Measurements from ENCODE around the gene ZBTB40.

DNA sequence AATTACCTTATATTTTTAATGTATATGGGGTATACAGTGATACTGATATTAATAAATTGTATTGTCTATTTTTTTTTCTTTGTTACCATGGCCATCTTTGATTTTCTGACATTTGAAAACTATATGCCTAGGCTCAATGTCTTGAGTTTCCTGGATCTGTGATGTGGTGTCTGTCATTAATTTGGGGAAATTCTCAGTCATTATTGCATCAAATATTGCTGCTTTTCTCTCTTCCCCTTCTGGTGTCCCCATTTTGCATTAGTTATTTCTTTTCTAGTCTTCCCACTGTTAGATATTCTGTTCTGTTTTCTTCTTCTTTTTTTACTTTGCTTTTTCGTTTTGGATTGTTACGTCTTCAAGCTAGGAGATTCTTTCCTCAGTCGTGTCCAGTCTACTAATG, 33.8 kb downstream of the ZBTB40 start:
- TF ChIP-seq, protein P1, sequence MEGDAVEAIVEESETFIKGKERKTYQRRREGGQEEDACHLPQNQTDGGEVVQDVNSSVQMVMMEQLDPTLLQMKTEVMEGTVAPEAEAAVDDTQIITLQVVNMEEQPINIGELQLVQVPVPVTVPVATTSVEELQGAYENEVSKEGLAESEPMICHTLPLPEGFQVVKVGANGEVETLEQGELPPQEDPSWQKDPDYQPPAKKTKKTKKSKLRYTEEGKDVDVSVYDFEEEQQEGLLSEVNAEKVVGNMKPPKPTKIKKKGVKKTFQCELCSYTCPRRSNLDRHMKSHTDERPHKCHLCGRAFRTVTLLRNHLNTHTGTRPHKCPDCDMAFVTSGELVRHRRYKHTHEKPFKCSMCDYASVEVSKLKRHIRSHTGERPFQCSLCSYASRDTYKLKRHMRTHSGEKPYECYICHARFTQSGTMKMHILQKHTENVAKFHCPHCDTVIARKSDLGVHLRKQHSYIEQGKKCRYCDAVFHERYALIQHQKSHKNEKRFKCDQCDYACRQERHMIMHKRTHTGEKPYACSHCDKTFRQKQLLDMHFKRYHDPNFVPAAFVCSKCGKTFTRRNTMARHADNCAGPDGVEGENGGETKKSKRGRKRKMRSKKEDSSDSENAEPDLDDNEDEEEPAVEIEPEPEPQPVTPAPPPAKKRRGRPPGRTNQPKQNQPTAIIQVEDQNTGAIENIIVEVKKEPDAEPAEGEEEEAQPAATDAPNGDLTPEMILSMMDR (IDR thresholded peaks at IDR 0.05) = no peak
- TF ChIP-seq POLR2A (IDR thresholded peaks at IDR 0.05) = no peak

Measured in esophagus squamous epithelium (tissue), 4 donors.